HG03108 (cell line): ENCODE measurements around the gene RAI14.

ENCODE experiments used
- ATAC-seq: cut with Tn5 transposase; IDR thresholded peaks from one replicate; pipeline ENCODE4 v1.9.1; 2021; ENCODE audit warnings: moderate library complexity; ENCODE audit not compliant: unreplicated experiment

RAI14 gene

DNA sequence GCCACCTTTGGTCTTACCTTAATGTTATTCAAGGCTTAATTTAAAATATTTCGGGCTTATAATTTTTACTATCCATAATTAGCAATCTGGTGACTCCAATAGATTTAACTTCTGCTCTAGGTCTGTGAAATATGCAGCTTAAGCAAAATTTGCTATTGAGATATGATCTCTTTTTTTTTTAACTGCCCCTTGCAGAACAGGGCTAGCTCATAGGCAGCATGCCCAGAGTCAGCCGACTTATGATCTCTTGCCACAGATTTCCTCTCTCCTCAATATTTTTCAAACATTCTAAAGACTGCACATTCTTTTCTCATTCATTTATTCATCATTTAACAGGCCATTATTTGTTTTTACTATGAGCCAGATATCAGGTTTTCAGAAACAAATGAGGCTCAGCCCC, 187.4 kb downstream of the RAI14 start:
- ATAC-seq = no peak

DNA sequence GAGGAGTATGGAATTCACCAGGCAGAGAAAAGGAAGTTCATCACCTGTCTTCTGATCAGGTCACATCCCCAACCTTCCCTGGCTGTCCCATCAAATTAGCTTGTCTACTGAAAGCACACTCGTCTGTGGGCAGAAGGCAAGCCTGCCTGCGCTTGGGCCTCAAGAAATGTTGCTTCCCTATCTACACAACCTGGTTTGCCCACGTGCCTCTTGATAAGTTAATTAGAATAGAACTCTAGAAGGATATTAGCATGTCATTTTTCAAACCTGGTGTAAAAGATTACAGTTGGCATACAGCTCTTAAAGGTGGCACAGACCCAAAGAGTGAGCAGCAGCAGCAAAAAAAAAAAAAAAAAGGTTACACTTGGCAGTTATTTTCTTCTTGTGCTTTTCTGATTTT, 188.0 kb downstream of the RAI14 start:
- no peak for ATAC-seq

DNA sequence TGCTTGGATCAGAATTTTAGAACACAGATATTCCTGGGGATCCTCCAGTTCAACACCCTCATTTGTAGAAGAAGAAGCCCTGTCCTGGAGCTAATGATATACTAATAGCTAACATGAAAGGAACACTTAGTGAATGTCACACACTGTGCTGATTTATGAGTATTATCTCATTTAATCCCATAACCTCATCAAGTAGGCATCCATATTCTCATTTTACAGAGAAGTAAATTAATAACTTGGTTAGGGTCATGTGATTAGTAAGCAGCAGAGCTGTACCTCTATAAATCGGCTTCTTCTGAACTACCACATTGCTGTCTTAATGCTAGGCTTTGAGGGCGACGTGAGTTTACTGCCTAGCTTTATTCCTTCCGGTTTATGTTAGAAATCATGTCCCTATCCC, 188.9 kb downstream of the RAI14 start:
- no peak for ATAC-seq

DNA sequence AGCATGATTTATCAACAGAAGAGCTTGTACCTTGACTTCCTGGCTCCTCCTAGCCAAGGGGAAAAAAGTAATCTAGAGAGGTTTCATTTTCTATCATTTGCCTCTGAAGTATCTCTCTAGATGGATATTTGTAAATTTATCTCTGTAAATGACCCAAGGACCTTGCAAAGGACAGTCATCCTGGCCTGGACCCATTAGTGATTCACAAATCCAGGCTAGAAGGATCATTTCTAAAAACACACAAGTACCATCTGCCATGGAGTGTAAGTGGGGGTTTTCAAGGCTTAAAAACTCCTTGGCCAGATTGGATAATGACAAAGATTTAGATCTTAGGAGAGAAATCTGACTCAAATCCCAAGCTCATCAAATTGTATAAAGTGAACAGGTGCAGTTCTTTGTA, 190.9 kb downstream of the RAI14 start:
- ATAC-seq = no peak

DNA sequence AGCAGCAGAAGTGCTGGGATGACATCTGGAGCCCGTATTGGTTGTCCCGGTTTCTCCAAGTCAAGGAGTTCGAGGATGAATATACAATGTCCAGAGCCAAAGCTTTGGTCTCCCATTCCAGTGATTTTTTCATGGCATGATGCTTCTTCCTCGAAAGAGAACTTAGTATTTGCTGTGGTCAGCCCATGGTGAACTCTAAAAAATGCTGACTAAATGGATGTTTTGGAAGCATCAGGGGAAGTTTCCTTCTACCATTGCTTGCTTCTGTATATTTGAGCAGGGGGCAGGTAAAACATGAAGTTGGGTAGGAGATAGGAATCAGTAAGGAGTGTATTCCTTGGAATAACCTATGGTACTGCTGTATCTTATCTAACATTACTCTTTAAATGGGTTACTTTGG, 191.4 kb downstream of the RAI14 start:
- no peak for ATAC-seq

DNA sequence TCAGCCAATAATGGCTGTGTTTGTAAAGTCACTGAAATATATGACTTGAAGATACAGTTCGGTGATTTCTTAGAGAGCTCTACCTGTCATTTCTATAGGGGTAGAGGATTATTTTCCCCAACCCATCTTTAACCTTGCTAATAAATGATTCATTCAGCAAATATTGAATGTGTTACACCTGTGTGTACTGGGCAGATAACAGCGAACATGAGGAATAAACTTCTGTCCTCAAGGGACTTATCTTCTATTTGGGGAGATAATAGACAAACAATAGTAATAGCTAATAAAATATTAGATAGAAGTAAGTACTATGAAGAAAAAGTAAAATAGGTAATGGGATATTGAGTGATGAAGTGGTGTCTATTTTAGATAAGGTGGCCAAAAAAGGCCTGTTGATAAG, 192.1 kb downstream of the RAI14 start:
- no peak for ATAC-seq

DNA sequence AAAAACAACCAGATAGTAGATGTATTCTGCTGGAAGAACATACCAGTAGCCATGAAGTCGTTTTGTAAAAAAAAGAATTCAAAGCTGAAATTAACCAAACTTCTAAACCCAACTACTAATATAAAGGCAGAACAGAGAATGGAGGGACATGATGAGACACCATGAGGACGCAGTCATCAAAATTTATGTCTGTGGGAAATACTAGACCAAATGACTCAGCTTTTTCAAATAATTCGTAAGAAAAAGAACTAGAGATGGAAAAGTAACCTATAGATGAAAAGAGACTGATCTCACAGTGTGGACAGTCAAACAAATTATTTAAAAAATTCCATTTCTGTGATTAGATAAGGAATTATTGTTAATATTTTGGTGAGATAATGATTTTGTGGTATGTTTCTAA, 193.1 kb downstream of the RAI14 start:
- no peak for ATAC-seq

DNA sequence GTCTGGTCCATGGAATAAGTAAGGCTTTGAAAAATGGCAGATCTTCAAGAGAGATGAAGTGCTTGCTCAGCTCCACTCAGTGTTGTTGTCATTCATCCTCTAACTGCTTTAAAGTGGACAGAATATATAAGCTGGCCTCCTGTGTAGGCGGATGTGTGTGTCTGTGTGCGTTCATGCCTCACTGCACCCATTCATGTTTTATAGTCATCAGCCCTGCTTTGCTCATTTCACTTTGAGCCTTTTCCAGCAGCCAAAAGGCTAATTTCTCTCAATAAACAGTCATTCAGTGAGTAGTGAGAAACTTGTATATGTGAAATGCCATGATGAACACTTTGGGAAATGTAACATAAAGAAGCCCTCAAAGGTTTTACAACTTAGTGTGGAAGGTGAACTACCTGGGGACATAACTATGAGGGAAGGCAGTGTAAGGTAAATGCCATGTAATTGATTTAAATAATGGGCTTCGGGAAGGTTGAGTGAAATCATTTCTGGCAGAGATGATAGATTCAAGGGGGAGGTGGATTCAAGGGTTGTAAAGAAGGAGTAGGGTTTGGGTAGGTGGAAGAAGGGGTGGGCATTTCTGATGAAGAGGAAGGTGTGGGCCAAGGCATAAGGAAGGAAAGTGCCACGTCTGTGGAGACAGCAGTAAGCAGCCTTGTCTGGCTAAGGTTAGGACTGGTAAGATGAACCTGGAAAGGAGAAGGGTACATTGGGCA, 198.5 kb downstream of the RAI14 start:
- peak; percentile 99 for ATAC-seq

DNA sequence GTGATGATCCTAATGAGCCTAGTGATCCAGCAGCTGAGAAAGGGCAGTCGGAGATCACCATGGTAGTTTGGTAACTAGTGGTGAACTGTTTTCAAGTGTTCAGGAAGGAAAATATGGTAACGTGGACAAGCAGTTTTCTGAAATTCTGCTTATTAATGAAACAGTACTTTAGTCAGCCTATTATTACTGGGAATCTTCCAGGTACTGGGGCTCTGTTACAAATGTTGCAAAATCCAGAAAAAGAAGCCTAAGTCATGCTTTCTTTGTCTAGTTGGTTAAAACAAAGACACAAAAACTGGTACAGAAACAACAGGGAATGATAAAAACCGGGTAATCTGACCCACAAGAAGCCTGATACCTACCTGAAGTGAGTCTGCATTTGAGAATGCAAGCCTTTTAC, 201.0 kb downstream of the RAI14 start:
- no peak for ATAC-seq

DNA sequence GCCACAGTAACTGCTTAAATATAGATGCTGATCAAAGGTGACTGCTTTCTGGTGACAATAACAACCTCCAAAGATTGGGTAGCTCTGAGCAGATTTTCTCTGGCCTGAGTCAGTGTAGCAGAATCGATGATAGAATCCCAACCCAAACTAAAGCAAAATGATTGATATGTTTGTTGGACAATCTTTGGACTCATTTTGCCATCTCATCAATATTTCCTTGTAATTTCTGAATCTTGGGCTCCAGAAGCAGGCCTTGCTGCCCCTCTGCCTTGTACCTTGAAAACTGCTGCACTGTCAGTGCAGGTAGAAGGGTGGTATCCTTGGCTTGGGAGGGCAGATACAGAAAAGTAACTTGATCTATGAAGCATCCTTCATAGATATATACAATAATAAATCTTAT, 201.8 kb downstream of the RAI14 start:
- ATAC-seq = no peak

DNA sequence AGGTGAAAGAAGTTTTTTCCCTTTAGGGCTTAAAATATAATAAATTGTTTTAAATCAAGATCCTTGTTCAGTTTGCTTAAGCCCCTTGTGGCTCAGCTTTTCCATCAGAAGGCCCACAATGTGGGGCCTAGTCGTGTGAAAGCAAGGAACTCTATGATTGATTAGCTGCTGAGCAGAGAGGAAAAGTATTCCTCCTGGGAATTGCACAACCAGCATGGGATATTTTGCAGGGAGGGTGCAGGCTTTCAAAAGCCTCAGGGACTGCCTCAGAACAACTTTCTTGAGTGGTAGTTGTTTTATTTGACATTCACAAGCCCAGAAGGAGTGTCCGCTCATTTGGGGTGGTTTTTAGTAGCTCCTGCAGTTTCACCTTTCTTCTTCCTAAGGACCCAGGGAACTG, 202.7 kb downstream of the RAI14 start:
- ATAC-seq = no peak

DNA sequence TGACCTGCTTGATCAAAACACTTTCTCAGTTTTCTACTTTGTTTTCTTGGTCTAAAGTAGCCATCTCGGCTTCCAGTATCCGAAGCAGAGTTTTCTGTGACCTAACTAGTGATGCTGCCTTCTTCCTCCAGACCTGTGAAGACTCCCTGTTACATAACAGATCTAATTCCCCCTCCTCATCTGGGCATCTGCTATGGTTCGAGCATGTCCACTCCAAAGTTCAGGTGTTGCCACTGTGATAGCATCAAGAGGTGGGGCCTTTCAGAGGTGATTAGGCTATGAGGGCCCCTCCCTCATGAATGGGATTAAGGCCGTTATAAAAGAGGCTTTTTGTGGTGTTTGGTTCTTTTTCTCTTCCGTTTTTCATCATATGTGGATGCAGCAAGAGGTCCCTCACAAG, 203.1 kb downstream of the RAI14 start:
- ATAC-seq = no peak

DNA sequence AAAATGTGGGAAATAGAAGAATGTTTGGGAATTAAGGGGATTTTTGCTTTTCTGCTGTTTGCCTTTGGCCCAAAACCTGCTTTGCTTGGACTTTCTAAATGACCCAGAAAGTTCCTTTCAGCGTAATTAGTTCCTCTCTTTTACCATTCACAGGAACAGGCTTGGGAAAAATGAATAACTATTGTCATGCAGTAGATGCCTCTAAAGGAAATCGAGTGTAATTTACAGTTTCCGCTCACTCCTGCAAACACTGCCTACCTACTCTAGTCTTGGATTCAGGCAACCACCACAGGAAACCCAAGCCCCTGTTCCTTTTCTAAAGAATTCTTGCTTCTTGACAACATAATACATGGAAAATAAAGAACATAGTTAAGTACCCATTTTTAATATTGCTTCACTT, 207.8 kb downstream of the RAI14 start:
- ATAC-seq = no peak

DNA sequence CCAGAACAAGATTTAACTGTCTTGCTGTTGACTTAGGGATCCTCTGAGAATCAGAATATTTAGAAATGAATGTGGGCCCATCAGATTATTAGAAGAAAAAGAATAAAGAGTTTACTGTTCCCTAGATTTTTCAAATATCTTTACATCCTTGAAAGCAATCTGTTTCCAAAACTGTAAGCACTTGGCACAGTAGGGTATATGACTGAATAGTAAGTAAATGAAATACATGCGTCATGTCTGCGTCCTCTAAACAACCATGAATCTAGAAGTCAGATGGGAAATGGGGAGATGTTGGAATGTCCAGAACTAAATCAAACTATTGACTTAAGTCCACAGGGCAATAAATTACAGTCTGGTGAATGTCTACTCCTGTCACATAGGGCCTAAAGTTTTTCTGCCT, 209.0 kb downstream of the RAI14 start:
- no peak for ATAC-seq

DNA sequence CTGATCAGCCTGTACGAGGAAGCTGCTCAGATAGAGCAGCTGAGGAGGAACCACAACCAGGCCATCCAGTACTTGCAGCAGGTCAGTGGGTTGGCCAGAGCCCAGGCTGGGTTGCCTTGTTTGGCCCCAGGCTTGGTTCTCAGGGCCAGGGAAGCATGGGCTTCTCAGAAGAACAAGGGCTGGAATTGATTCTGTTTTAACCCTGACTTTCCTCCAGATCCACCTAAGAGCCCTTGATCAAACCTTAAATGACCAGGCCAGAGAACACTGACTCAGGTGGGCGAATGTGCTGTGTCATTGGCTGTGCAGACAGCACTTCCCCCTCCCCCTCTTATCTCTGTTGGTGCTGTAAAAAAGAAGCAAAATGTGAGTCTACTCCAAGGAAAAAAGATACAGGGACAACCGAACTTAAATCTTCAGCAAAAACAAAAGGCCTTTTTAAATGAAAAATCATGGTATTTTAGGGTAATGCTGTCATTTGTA, 210.9 kb downstream of the RAI14 start:
- ATAC-seq = no peak

DNA sequence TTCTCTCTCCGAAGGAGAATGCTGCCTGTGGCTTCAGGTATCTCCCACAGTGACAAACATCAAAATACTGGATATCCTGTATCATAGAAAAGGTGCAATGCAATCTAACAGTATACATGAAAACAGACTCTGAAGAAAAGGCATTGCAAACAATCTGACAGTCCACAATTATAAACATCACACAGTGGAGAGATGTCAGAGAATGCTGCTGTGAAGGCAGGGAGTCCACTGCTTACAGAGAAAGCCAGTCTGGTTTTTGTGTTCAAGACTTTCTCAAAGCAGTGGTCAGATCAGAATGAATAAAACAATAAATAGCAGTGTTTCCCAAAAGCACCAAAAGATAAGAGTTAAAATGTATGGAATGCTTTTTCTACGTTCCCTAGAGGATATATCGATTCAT, 211.5 kb downstream of the RAI14 start:
- no peak for ATAC-seq

DNA sequence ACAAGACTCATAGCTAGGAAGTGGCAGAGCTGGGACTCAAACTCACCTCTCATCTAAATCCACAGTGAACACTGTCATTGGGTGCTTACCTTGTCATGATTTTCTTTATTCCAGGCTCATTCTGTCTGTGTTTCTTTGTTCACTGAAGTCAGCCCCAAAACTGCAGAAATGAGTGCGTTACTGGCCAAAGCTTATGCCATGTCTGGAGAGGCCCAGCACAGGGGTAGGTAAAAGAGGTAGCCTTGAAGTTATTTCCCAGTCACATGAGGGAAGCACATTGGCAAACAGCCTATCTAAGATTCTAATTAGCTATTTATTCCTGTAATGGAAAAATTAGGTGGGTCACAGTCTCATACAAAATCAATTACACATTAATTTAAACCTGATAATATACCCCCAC, 212.7 kb downstream of the RAI14 start:
- ATAC-seq = no peak

DNA sequence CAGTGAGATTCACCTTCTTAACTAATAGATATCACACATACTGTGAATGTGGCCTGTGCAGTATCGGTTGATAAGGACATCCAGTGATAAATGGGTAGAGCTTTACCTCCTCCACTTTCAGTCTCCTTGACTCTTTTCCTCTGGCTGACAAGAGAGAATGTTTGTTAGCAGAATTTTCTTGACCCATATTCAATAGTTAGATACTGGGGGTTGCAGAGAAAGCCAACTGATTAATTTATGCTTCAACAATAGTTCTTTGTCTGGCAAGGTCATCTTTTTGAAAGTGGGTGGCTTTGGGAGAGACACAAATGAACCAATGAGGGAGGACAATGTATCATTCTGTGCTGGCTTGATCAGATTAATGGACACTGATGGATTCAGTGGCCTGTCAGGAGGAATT, 213.1 kb downstream of the RAI14 start:
- ATAC-seq = no peak

DNA sequence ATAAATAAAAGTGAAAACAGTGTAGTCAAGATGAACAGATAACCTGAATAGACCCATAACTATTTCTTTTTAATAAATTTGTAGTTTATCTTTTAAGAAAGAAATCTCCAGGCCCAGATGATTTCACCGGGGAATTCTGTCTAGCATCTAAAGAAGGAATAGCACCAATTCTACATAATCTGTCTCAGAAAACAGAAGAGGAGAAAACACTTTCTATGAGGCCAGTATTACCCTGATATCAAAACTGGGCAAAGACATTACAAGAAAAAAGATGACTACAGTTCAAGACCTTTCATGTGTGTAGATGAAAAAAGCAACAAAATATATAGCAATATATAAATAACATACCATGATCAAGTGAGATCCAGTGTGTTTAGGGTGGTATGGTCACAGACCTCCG, 214.3 kb downstream of the RAI14 start:
- ATAC-seq = no peak

DNA sequence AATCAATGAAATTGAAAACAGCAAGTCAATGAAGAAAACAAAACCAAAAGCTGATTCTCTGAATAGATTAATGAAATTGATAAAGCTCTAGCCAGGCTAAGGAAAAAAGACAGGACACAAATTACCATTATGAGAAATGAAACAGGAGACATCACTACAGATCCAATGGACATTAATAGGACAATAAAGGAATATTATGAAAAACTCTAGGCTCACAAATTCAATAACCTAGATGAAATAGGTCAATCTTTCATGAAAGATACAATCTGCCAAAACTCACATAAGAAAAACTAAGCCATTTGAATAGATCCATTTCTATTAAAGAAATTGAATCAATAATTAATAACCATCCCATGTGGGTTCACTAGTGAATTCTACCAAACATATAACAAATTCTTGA, 220.1 kb downstream of the RAI14 start:
- ATAC-seq = no peak

DNA sequence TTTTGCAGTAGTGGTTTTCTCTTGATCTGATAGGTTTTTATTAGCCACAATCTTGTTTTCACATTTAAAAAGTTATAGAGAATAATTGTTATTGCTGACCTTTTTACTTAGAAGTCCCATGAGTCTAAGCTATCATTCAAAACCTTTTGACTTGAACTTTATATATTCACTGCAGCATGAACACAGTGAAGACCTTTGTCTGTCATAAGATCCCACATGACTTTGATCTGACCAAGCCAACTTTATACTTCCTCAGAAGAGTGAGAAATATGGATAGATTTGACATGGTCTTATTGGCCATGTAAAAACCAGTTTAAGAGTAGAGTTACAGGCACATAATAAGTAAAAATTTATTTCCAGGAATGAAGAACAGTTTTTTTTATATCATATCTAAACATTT, 225.1 kb downstream of the RAI14 start:
- no peak for ATAC-seq
